Gastrocnemius medialis (tissue), 4 donors: Measurements from ENCODE around the gene PRKN. TPM values are rescaled to one million over a fixed set of nuclear protein-coding genes. Genes with fewer than 3 reads are reported as not detected.

ENCODE experiments used
- ATAC-seq, 2 donors: fragments of 150-250 bp; one replicate each; pipeline ENCODE4 v1.9.1; 2016
- DNase-seq, 2 donors: peaks; one replicate each; pipeline ENCODE4 v3.0.0-alpha.2; 2019
- H3K27ac ChIP-seq, 4 donors: fragments of 200-600 bp; sonication (generic); 1 replicate in 1 of 4; 2 replicates in 3 of 4; pipeline ENCODE4 v1.5.1; 2016 to 2018; ENCODE audit warnings: mild to moderate bottlenecking in 2 of 4, moderate library complexity in 1 of 4
- H3K27me3 ChIP-seq, 3 donors: fragments of 200-600 bp; sonication (generic) in 2 of 3; 1 replicate in 1 of 3; 2 replicates in 2 of 3; pipeline versions ENCODE4 v1.5.1 to v1.6.0; 2016 to 2019; ENCODE audit warnings: mild to moderate bottlenecking in 1 of 3, moderate library complexity in 1 of 3
- H3K36me3 ChIP-seq, 2 donors: fragments of 200-600 bp; sonication (generic) in 1 of 2; one replicate each; pipeline ENCODE4 v1.5.1; 2017 to 2018
- H3K4me1 ChIP-seq, 2 donors: fragments of 200-600 bp; sonication (generic) in 1 of 2; one replicate each; pipeline ENCODE4 v1.5.1; 2016 to 2017; ENCODE audit warnings: mild to moderate bottlenecking in 2 of 2
- H3K4me3 ChIP-seq, 4 donors: fragments of 200-600 bp; sonication (generic) in 3 of 4; 1 replicate in 1 of 4; 2 replicates in 3 of 4; pipeline ENCODE4 v1.5.1; 2016 to 2019; ENCODE audit warnings: mild to moderate bottlenecking in 2 of 4
- H3K9me3 ChIP-seq, 3 donors: fragments of 200-600 bp; sonication (generic) in 2 of 3; 1 replicate in 1 of 3; 2 replicates in 2 of 3; pipeline ENCODE4 v1.5.1; 2016 to 2019
- CTCF ChIP-seq, 5 experiments: fragments of 450-650 bp in 3 of 5; fragments of 200-600 bp in 2 of 5; sonication (generic) in 2 of 5; IDR thresholded peaks in 4 of 5; conservative IDR thresholded peaks in 1 of 5; 1 replicate in 4 of 5; 2 replicates in 1 of 5; pipeline ENCODE4 v1.5.1; 2016 to 2019; ENCODE audit warnings: antibody characterized with exemption in 5 of 5, mild to moderate bottlenecking in 3 of 5, moderate library complexity in 3 of 5
- POLR2A ChIP-seq, 2 donors: fragments of 450-650 bp; IDR thresholded peaks; one replicate each; pipeline ENCODE4 v1.6.1; 2017; ENCODE audit warnings: antibody characterized with exemption in 2 of 2, mild to moderate bottlenecking in 2 of 2, moderate library complexity in 2 of 2
- in situ Hi-C, 4 donors: fragments of 200-750 bp; cut with MboI; loops; one replicate each; pipeline versions ENCODE4 v1.15.0 to v1.8.0; 2017; ENCODE audit warnings: low sequenced_read_pairs in 4 of 4
- intact Hi-C: fragments of 100-400 bp; cut with DNase I; formaldehyde crosslinking; loops from one replicate; pipeline ENCODE4 v1.15.1; 2023; ENCODE audit warnings: low total_unique reads
- total RNA-seq, 4 donors: library from RNA; depleted of rRNA; stranded (reverse); fragments of >200 nt; gene quantifications; one replicate each; pipeline versions ENCODE4 v1.1.0 to v1.2.3, GENCODE V29; 2016

The PRKN gene
- total RNA-seq, 4 donors from 2014 or later, result 8.4 to 21.6 (median 13.7) TPM

- Histone ChIP-seq H3K36me3 (no peaks in the 10 kb centered on the region), H3K27ac (no peak overlapping the region), H3K4me3 (no peak overlapping the region), H3K27me3 (no peaks in the 10 kb centered on the region), H3K4me1 (no peaks in the 10 kb centered on the region), H3K9me3 (no peaks in the 10 kb centered on the region)
- intact Hi-C loops, result no loop called here
- in situ Hi-C loops, result no loop called here
- no peak for TF ChIP-seq CTCF (IDR thresholded peaks at IDR 0.05 in 4 of 5, conservative IDR thresholded peaks at IDR 0.05 in 1 of 5)
- TF ChIP-seq POLR2A (IDR thresholded peaks at IDR 0.05), result no peak
- DNase-seq (no peak), ATAC-seq (no peak)
These were observed 909.7 kb downstream of the PRKN start for GRCh38 chr6:161817881-161818280.

GRCh38 chr6:161815965-161816364, 911.6 kb downstream of the PRKN start:
- intact Hi-C loops (no loop called here), in situ Hi-C loops (no loop called here)
- H3K4me1 ChIP-seq, result no peaks in the 10 kb centered on the region
- ATAC-seq (no peak), DNase-seq (no peak)
- no peaks in the 10 kb centered on the region for H3K36me3 ChIP-seq
- H3K27me3 ChIP-seq, result no peaks in the 10 kb centered on the region
- no peak overlapping the region for H3K4me3 ChIP-seq
- TF ChIP-seq CTCF (IDR thresholded peaks at IDR 0.05 in 4 of 5, conservative IDR thresholded peaks at IDR 0.05 in 1 of 5) (no peak), POLR2A (IDR thresholded peaks at IDR 0.05) (no peak)
- no peaks in the 10 kb centered on the region for H3K9me3 ChIP-seq
- no peak overlapping the region for H3K27ac ChIP-seq

GRCh38 chr6:161813156-161813555, 914.4 kb downstream of the PRKN start:
- H3K4me3 ChIP-seq, result no peak overlapping the region
- no peak for TF ChIP-seq CTCF (IDR thresholded peaks at IDR 0.05 in 4 of 5, conservative IDR thresholded peaks at IDR 0.05 in 1 of 5)
- TF ChIP-seq POLR2A (IDR thresholded peaks at IDR 0.05), result no peak
- H3K4me1 ChIP-seq, result no peaks in the 10 kb centered on the region
- in situ Hi-C loops (no loop called here), intact Hi-C loops (no loop called here)
- no peaks in the 10 kb centered on the region for H3K27me3 ChIP-seq
- ATAC-seq, result no peak
- no peaks in the 10 kb centered on the region for H3K9me3 ChIP-seq
- no peaks in the 10 kb centered on the region for H3K36me3 ChIP-seq
- DNase-seq, result no peak
- no peak overlapping the region for H3K27ac ChIP-seq

GRCh38 chr6:161809971-161810370, 917.6 kb downstream of the PRKN start:
- TF ChIP-seq CTCF (IDR thresholded peaks at IDR 0.05 in 4 of 5, conservative IDR thresholded peaks at IDR 0.05 in 1 of 5), result no peak
- TF ChIP-seq POLR2A (IDR thresholded peaks at IDR 0.05), result no peak
- H3K36me3 ChIP-seq, result no peaks in the 10 kb centered on the region
- H3K4me3 ChIP-seq, result no peak overlapping the region
- no peaks in the 10 kb centered on the region for H3K4me1 ChIP-seq
- no peak overlapping the region for H3K27ac ChIP-seq
- DNase-seq (no peak), ATAC-seq (no peak)
- in situ Hi-C loops (no loop called here), intact Hi-C loops (no loop called here)
- H3K27me3 ChIP-seq, result no peaks in the 10 kb centered on the region
- no peaks in the 10 kb centered on the region for H3K9me3 ChIP-seq

GRCh38 chr6:161804838-161805237, 922.7 kb downstream of the PRKN start:
- H3K9me3 ChIP-seq, result no peaks in the 10 kb centered on the region
- no peaks in the 10 kb centered on the region for H3K36me3 ChIP-seq
- H3K27me3 ChIP-seq, result no peaks in the 10 kb centered on the region
- no peak for ATAC-seq
- H3K4me1 ChIP-seq, result no peaks in the 10 kb centered on the region
- TF ChIP-seq POLR2A (IDR thresholded peaks at IDR 0.05), result no peak
- no peak for TF ChIP-seq CTCF (IDR thresholded peaks at IDR 0.05 in 4 of 5, conservative IDR thresholded peaks at IDR 0.05 in 1 of 5)
- no peak overlapping the region for H3K27ac ChIP-seq
- no peak overlapping the region for H3K4me3 ChIP-seq
- in situ Hi-C loops, result no loop called here
- intact Hi-C loops, result no loop called here
- DNase-seq, result no peak
